Loucy (cell line): ENCODE measurements around the gene STUB1.

ENCODE experiments used
- CTCF ChIP-seq: fragments of 200-600 bp; sonication (generic); conservative IDR thresholded peaks from 2 replicates; pipeline ENCODE4 v1.5.1; 2014; ENCODE audit warnings: mild to moderate bottlenecking, antibody characterized with exemption, low read length
- EZH2phosphoT487 ChIP-seq: fragments of 200-600 bp; IDR thresholded peaks from 2 replicates; pipeline ENCODE4 v1.6.1; 2018; ENCODE audit warnings: antibody characterized with exemption, mild to moderate bottlenecking, moderate library complexity, borderline replicate concordance

GRCh38 chr16:680967-681745, 946 bp downstream of the STUB1 start:
- TF ChIP-seq CTCF (no peak), EZH2phosphoT487 (no peak)
